ENCODE data around the gene ITGAL. TPM values are rescaled to one million over a fixed set of nuclear protein-coding genes. Genes with fewer than 3 reads are reported as not detected.

Gene ITGAL
- not detected for total RNA-seq
- polyA plus RNA-seq (2013, experiment 1 of 2), result not detected
- polyA plus RNA-seq (2013, experiment 2 of 2), result not detected
- long read RNA-seq, experiment 1, result 0 reads
- long read RNA-seq, experiment 2, partial matches to known transcripts, result 1 of 1 reads
- long read RNA-seq, experiment 2, other reads (novel, unspliced or antisense), result 0 of 1 reads
- long read RNA-seq, experiment 3, result 0 reads
- long read RNA-seq, experiment 4, result 0 reads

DNA sequence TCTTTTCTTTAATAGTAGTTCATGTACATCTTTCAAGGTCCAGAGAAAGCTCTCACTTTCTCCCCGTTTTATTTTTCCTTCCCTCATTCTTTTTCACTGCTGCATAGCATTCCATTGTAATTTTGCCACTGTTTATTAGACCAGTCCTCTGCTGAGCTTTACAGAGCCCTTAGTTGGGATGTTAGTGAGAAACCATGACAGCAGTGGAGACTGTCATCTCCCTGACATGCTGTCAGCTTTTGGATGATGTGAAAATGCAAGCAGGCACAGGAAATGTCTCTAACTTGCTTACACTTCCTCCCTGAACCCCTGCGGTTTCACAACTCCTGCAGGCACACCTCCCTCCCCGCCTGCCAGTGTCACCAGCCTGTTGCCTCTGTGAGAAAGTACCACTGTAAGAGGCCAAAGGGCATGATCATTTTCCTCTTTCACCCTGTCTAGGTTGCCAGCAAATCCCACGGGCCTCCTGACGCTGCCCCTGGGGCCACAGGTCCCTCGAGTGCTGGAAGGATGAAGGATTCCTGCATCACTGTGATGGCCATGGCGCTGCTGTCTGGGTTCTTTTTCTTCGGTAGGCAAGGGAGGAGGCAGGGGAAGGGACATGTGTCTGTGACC, at the start of gene ITGAL:
Gene ITGAL, plus strand, starts transcription at position 415 of the 615 bp plus-strand sequence. Its CDS starts 96 bp downstream, at position 511.
- Histone ChIP-seq H3K4me3 (ENCODE audit: low read length) (no peak within 1 kb of the TSS), H3K27ac (ENCODE audit: low read depth, low read length) (no peak within 1 kb of the TSS), H3K27me3 (ENCODE audit: control insufficient read depth, insufficient read depth, low read length, poor library complexity, severe bottlenecking) (no peaks in the 10 kb centered on the region), H3K36me3 (ENCODE audit: control insufficient read depth, insufficient read depth, low read length) (no peaks in the 10 kb centered on the region), H3K4me1 (ENCODE audit: control insufficient read depth, insufficient read depth, low read length) (no peaks in the 10 kb centered on the region), H3K9me3 (ENCODE audit: control insufficient read depth, low read length) (no peaks in the 10 kb centered on the region), H3K9ac (ENCODE audit: extremely low read depth, low read length, poor library complexity, severe bottlenecking) (no peak within 1 kb of the TSS)
- TF ChIP-seq, protein P1, sequence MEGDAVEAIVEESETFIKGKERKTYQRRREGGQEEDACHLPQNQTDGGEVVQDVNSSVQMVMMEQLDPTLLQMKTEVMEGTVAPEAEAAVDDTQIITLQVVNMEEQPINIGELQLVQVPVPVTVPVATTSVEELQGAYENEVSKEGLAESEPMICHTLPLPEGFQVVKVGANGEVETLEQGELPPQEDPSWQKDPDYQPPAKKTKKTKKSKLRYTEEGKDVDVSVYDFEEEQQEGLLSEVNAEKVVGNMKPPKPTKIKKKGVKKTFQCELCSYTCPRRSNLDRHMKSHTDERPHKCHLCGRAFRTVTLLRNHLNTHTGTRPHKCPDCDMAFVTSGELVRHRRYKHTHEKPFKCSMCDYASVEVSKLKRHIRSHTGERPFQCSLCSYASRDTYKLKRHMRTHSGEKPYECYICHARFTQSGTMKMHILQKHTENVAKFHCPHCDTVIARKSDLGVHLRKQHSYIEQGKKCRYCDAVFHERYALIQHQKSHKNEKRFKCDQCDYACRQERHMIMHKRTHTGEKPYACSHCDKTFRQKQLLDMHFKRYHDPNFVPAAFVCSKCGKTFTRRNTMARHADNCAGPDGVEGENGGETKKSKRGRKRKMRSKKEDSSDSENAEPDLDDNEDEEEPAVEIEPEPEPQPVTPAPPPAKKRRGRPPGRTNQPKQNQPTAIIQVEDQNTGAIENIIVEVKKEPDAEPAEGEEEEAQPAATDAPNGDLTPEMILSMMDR (conservative IDR thresholded peaks at IDR 0.05), result no peak
- no peaks in the 10 kb centered on the region for H3K9me3 Mint-ChIP-seq
- H3K27me3 Mint-ChIP-seq (ENCODE audit: insufficient read depth), result peaks cover 7% of the 10 kb centered on the region
- no peak within 1 kb of the TSS for H3K27ac Mint-ChIP-seq
- no peak within 1 kb of the TSS for H3K4me3 Mint-ChIP-seq
- H3K36me3 Mint-ChIP-seq (ENCODE audit: low read depth), result no peaks in the 10 kb centered on the region
- whole genome bisulfite sequencing, 2 experiments (ENCODE audit: insufficient coverage in 1 of 2, insufficient read length in 1 of 2), result 87 to 90% methylated on average over 6 to 8 of the region's 8 CpGs
- no peaks in the 10 kb centered on the region for H3K4me1 Mint-ChIP-seq
- no peak for DNase-seq

DNA sequence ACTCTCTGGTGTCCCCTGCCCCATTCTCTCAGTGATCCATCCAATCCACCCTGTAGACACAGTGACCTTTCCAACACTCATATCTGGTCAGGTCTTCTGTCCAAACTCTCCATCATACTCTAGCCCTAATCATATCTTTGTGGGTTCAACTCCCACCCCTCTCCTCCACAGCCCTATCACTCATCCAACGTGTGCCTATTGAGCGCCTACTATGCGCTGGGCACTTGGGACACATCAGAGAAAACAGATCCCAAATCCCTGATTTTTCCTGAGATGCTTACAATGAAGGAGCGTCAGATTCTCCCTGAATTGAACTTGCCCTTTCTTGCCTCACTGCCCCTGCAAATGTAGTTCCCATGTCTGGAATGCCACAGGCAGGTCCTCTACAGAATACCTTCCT, 44.5 kb upstream of the ITGAL start:
- Histone ChIP-seq H3K36me3 (ENCODE audit: control insufficient read depth, insufficient read depth, low read length) (peaks cover 38% of the 10 kb centered on the region), H3K4me3 (ENCODE audit: low read length) (no peak overlapping the region), H3K9me3 (ENCODE audit: control insufficient read depth, low read length) (no peaks in the 10 kb centered on the region), H3K9ac (ENCODE audit: extremely low read depth, low read length, poor library complexity, severe bottlenecking) (no peak overlapping the region), H3K4me1 (ENCODE audit: control insufficient read depth, insufficient read depth, low read length) (no peaks in the 10 kb centered on the region), H3K27me3 (ENCODE audit: control insufficient read depth, insufficient read depth, low read length, poor library complexity, severe bottlenecking) (no peaks in the 10 kb centered on the region), H3K27ac (ENCODE audit: low read depth, low read length) (no peak overlapping the region)
- Mint-ChIP-seq H3K27me3 (ENCODE audit: insufficient read depth) (peaks cover 11% of the 10 kb centered on the region), H3K27ac (no peak overlapping the region), H3K4me1 (peaks cover 8% of the 10 kb centered on the region), H3K4me3 (no peak overlapping the region), H3K9me3 (no peaks in the 10 kb centered on the region), H3K36me3 (ENCODE audit: low read depth) (peaks cover 45% of the 10 kb centered on the region)
- TF ChIP-seq, protein P1 (conservative IDR thresholded peaks at IDR 0.05), result no peak
- WGBS, 2 experiments (ENCODE audit: insufficient coverage in 1 of 2, insufficient read length in 1 of 2), result 97 to 98% methylated on average over 4 of the region's 4 CpGs
- no peak for DNase-seq

GRCh38 chr16:30429418-30429677, 43.2 kb upstream of the ITGAL start:
- Histone ChIP-seq H3K36me3 (ENCODE audit: control insufficient read depth, insufficient read depth, low read length) (peaks cover 25% of the 10 kb centered on the region), H3K9me3 (ENCODE audit: control insufficient read depth, low read length) (no peaks in the 10 kb centered on the region), H3K9ac (ENCODE audit: extremely low read depth, low read length, poor library complexity, severe bottlenecking) (peak overlapping the region; percentile 31), H3K4me1 (ENCODE audit: control insufficient read depth, insufficient read depth, low read length) (no peaks in the 10 kb centered on the region), H3K4me3 (ENCODE audit: low read length) (peak overlapping the region; percentile 91), H3K27me3 (ENCODE audit: control insufficient read depth, insufficient read depth, low read length, poor library complexity, severe bottlenecking) (no peaks in the 10 kb centered on the region), H3K27ac (ENCODE audit: low read depth, low read length) (no peak overlapping the region)
- peak; percentile 76 for DNase-seq
- Mint-ChIP-seq H3K27me3 (ENCODE audit: insufficient read depth) (peaks cover 24% of the 10 kb centered on the region), H3K4me3 (no peak overlapping the region), H3K27ac (no peak overlapping the region), H3K4me1 (peaks cover 8% of the 10 kb centered on the region), H3K9me3 (no peaks in the 10 kb centered on the region), H3K36me3 (ENCODE audit: low read depth) (peaks cover 34% of the 10 kb centered on the region)
- TF ChIP-seq, protein P1 (conservative IDR thresholded peaks at IDR 0.05), result no peak
- 3 to 8% methylated on average over 4 to 11 of the region's 11 CpGs for WGBS, 2 experiments (ENCODE audit: insufficient coverage in 1 of 2, insufficient read length in 1 of 2)
